HK-2 (cell line): ENCODE measurements around the gene OR2C1.
A peak's percentile ranks its signal among the peaks of the same experiment; 100 is the strongest.

Experiments used
- DNase-seq: peaks from one replicate; pipeline ENCODE4 v3.0.0-alpha.2; 2018; ENCODE audit not compliant: unreplicated experiment

The OR2C1 gene

GRCh38 chr16:3400446-3400778 lies 44.7 kb downstream of the OR2C1 start:
- no peak for DNase-seq

- peak; percentile 97 for DNase-seq
Observed at GRCh38 chr16:3400779-3401688, 45.3 kb downstream of the OR2C1 start, which contains the start of the genes ZNF174 and ZSCAN32. Gene ZNF174 (plus strand): TSS chr16:3401215. CDS start chr16:3402005, 790 bp downstream. Gene ZSCAN32 (minus strand): TSS chr16:3401004. CDS start chr16:3397557, 3,447 bp downstream.

- peak; percentile 4 for DNase-seq
Observed at GRCh38 chr16:3401719-3402397, 46.2 kb downstream of the OR2C1 start.
